Neural cell (in vitro differentiated cells): Measurements from ENCODE around the gene DNAJC5. TPM values are rescaled to one million over a fixed set of nuclear protein-coding genes. Genes with fewer than 3 reads are reported as not detected.

Experiments used
- H2AFZ ChIP-seq: fragments of 200-600, 300-800 bp; sonication (generic), shearing (Covaris generic); 2 replicates; pipeline ENCODE4 v1.6.0; 2014; ENCODE audit warnings: low read depth, mild to moderate bottlenecking, antibody characterized with exemption, low read length, moderate library complexity
- H3F3A ChIP-seq: fragments of 200-600 bp; shearing (Covaris generic); 2 replicates; pipeline ENCODE4 v1.6.1; 2016; ENCODE audit warnings: mild to moderate bottlenecking, moderate library complexity, mixed read lengths, antibody characterized with exemption, low read length; ENCODE audit not compliant: insufficient read depth, poor library complexity, severe bottlenecking
- H3K27ac ChIP-seq: fragments of 200-600, 300-800 bp; sonication (generic), shearing (Covaris generic); 2 replicates; pipeline ENCODE4 v1.5.1; 2014; ENCODE audit warnings: mild to moderate bottlenecking, low read length, moderate library complexity
- H3K27me3 ChIP-seq: fragments of 300-800, 200-600 bp; sonication (generic), shearing (Covaris generic); 2 replicates; pipeline ENCODE4 v1.6.0; 2014; ENCODE audit warnings: mild to moderate bottlenecking, low read depth, low read length, moderate library complexity; ENCODE audit not compliant: insufficient read depth
- H3K36me3 ChIP-seq: fragments of 300-800, 200-600 bp; sonication (generic), shearing (Covaris generic); 2 replicates; pipeline ENCODE4 v1.5.1; 2014; ENCODE audit warnings: mild to moderate bottlenecking, antibody characterized with exemption, low read length, moderate library complexity; ENCODE audit not compliant: insufficient read depth
- H3K4me2 ChIP-seq: fragments of 300-800, 200-600 bp; sonication (generic), shearing (Covaris generic); 2 replicates; pipeline ENCODE4 v1.6.0; 2014; ENCODE audit warnings: mild to moderate bottlenecking, low read length
- H3K4me3 ChIP-seq: fragments of 300-800, 200-600 bp; sonication (generic), shearing (Covaris generic); 2 replicates; pipeline ENCODE4 v1.5.1; 2014; ENCODE audit warnings: mild to moderate bottlenecking, low read length, moderate library complexity
- H3K79me2 ChIP-seq: fragments of 200-600 bp; shearing (Covaris generic); replicated peaks from 2 replicates; pipeline ENCODE4 v1.6.0; 2014; ENCODE audit warnings: mild to moderate bottlenecking, low read length, moderate library complexity; ENCODE audit not compliant: insufficient read depth
- H3K9ac ChIP-seq: fragments of 300-800, 200-600 bp; sonication (generic), shearing (Covaris generic); 2 replicates; pipeline ENCODE4 v1.6.1; 2016; ENCODE audit warnings: mild to moderate bottlenecking, low read length, mixed read lengths
- H3K9me2 ChIP-seq: fragments of 200-600 bp; shearing (Covaris generic); 2 replicates; pipeline ENCODE4 v1.6.1; 2016; ENCODE audit warnings: mild to moderate bottlenecking, low read length, mixed read lengths; ENCODE audit not compliant: insufficient read depth
- H3K9me3 ChIP-seq: fragments of 200-600, 300-800 bp; sonication (generic), shearing (Covaris generic); 2 replicates; pipeline ENCODE4 v1.6.1; 2016; ENCODE audit warnings: mild to moderate bottlenecking, mixed run types, low read length, moderate library complexity, mixed read lengths
- H4K20me1 ChIP-seq: fragments of 200-600 bp; shearing (Covaris generic); 2 replicates; pipeline ENCODE4 v1.6.1; 2016; ENCODE audit warnings: mild to moderate bottlenecking, mixed run types; ENCODE audit not compliant: insufficient read depth
- EP300 ChIP-seq: fragments of 450-650 bp; conservative IDR thresholded peaks from 2 replicates; pipeline ENCODE4 v1.6.1; 2014; ENCODE audit warnings: antibody characterized with exemption, mild to moderate bottlenecking, moderate library complexity; ENCODE audit not compliant: poor library complexity, severe bottlenecking
- EZH2 ChIP-seq: fragments of 200-600, 300-800 bp; shearing (Covaris generic), sonication (generic); IDR thresholded peaks from 2 replicates; pipeline ENCODE4 v1.6.1; 2014; ENCODE audit warnings: antibody characterized with exemption, low read length, borderline replicate concordance, mild to moderate bottlenecking; ENCODE audit not compliant: insufficient read depth, poor library complexity, severe bottlenecking
- MXI1 ChIP-seq: fragments of 450-650 bp; conservative IDR thresholded peaks from 2 replicates; pipeline ENCODE4 v1.6.1; 2014; ENCODE audit warnings: antibody characterized with exemption, mild to moderate bottlenecking; ENCODE audit not compliant: poor library complexity, severe bottlenecking
- POLR2AphosphoS5 ChIP-seq: IDR thresholded peaks from 2 replicates; pipeline ENCODE4 v1.6.1; 2012
- RAD21 ChIP-seq: fragments of 450-650 bp; conservative IDR thresholded peaks from 2 replicates; pipeline ENCODE4 v1.6.1; 2014; ENCODE audit warnings: antibody characterized with exemption, mild to moderate bottlenecking, moderate library complexity
- SMC3 ChIP-seq: fragments of 450-650 bp; conservative IDR thresholded peaks from 2 replicates; pipeline ENCODE4 v1.6.1; 2014; ENCODE audit warnings: antibody characterized with exemption, mild to moderate bottlenecking, moderate library complexity; ENCODE audit not compliant: poor library complexity
- TAF1 ChIP-seq: IDR thresholded peaks from 2 replicates; pipeline ENCODE4 v1.6.1; 2012; ENCODE audit warnings: low read depth
- polyA plus RNA-seq: library from polyadenylated mRNA; depleted of rRNA; stranded (reverse); fragments of >200 nt; gene quantifications from 2 replicates; pipeline ENCODE4 v1.2.3, GENCODE V29; 2014
- TF ChIP-seq, protein P1 (sequence below): IDR thresholded peaks from 2 replicates; pipeline ENCODE4 v1.6.1; 2012; ENCODE audit warnings: borderline replicate concordance
- TF ChIP-seq, protein P2 (sequence below): fragments of 450-650 bp; IDR thresholded peaks from 2 replicates; pipeline ENCODE4 v1.5.1; 2014; ENCODE audit warnings: antibody characterized with exemption, mild to moderate bottlenecking, moderate library complexity; ENCODE audit not compliant: poor library complexity, severe bottlenecking

Gene DNAJC5
- polyA plus RNA-seq, 1 donor from 2014 or later, result 82.8 TPM

DNA sequence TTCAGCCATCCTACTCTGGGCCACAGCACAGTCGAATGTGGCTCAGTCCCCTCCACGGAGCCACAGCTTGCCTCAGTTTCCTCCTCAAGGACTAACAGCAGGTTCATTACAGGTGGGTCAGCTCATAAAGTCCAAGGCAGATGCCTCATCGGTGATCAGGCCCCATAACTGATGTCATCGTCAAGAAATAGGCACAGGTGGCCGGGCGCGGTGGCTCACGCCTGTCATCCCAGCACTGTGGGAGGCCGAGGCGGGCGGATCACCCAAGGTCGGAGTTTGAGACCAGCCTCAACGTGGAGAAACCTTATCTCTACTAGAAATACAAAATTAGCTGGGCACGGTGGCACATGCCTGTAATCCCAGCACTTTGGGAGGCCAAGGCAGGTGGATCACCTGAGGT lies 57.8 kb downstream of the DNAJC5 start:
- no peaks in the 10 kb centered on the region for H3F3A ChIP-seq
- H3K4me2 ChIP-seq, result no peak overlapping the region
- no peaks in the 10 kb centered on the region for H3K27me3 ChIP-seq
- H3K4me3 ChIP-seq, result no peak overlapping the region
- H2AFZ ChIP-seq, result no peak overlapping the region
- H3K9ac ChIP-seq, result peak overlapping the region; percentile 20
- TF ChIP-seq POLR2AphosphoS5, result no peak
- no peak for TF ChIP-seq TAF1
- no peak for TF ChIP-seq EP300
- no peak for TF ChIP-seq EZH2
- TF ChIP-seq, protein P1, sequence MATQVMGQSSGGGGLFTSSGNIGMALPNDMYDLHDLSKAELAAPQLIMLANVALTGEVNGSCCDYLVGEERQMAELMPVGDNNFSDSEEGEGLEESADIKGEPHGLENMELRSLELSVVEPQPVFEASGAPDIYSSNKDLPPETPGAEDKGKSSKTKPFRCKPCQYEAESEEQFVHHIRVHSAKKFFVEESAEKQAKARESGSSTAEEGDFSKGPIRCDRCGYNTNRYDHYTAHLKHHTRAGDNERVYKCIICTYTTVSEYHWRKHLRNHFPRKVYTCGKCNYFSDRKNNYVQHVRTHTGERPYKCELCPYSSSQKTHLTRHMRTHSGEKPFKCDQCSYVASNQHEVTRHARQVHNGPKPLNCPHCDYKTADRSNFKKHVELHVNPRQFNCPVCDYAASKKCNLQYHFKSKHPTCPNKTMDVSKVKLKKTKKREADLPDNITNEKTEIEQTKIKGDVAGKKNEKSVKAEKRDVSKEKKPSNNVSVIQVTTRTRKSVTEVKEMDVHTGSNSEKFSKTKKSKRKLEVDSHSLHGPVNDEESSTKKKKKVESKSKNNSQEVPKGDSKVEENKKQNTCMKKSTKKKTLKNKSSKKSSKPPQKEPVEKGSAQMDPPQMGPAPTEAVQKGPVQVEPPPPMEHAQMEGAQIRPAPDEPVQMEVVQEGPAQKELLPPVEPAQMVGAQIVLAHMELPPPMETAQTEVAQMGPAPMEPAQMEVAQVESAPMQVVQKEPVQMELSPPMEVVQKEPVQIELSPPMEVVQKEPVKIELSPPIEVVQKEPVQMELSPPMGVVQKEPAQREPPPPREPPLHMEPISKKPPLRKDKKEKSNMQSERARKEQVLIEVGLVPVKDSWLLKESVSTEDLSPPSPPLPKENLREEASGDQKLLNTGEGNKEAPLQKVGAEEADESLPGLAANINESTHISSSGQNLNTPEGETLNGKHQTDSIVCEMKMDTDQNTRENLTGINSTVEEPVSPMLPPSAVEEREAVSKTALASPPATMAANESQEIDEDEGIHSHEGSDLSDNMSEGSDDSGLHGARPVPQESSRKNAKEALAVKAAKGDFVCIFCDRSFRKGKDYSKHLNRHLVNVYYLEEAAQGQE, result no peak
- TF ChIP-seq, protein P2, sequence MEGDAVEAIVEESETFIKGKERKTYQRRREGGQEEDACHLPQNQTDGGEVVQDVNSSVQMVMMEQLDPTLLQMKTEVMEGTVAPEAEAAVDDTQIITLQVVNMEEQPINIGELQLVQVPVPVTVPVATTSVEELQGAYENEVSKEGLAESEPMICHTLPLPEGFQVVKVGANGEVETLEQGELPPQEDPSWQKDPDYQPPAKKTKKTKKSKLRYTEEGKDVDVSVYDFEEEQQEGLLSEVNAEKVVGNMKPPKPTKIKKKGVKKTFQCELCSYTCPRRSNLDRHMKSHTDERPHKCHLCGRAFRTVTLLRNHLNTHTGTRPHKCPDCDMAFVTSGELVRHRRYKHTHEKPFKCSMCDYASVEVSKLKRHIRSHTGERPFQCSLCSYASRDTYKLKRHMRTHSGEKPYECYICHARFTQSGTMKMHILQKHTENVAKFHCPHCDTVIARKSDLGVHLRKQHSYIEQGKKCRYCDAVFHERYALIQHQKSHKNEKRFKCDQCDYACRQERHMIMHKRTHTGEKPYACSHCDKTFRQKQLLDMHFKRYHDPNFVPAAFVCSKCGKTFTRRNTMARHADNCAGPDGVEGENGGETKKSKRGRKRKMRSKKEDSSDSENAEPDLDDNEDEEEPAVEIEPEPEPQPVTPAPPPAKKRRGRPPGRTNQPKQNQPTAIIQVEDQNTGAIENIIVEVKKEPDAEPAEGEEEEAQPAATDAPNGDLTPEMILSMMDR, result no peak
- no peak for TF ChIP-seq MXI1
- TF ChIP-seq RAD21, result no peak
- no peak for TF ChIP-seq SMC3
- no peaks in the 10 kb centered on the region for H3K9me3 ChIP-seq
- H3K27ac ChIP-seq, result no peak overlapping the region
- no peaks in the 10 kb centered on the region for H4K20me1 ChIP-seq
- peaks cover 56% of the 10 kb centered on the region for H3K79me2 ChIP-seq
- no peaks in the 10 kb centered on the region for H3K36me3 ChIP-seq
- H3K9me2 ChIP-seq, result no peaks in the 10 kb centered on the region

DNA sequence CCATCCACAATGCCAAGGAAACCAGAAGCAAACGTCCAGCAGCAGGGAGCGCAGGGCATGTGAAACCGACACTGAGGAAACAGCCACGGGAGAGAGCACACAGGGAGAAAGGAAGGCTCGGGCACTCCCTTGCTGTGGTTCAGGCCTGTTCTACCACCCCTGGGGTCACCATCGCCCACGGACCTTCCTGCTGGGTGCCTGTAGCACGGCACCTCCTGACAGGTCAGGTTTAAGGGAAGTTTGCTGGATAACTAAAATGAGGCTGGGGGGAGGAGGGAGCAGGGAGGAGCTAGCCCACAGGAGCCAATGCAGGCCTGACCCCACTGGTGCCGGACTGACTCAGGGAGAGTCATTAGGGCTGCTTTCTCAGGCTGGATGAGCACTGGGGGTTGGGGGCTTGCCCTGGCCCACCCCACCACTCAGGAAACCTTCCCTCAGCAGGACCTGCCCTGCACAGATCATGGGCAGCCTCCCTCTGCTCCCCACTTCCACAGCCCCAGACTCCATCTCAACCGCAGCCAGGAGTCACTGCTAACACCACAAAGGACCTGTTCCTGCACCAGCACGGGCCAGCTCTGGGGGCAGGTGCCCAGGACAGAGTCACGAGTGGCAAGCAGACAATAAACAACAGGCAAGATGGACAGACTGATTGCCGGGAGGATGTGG lies 59.0 kb downstream of the DNAJC5 start:
- no peak for TF ChIP-seq RAD21
- no peak for TF ChIP-seq POLR2AphosphoS5
- no peak for TF ChIP-seq EP300
- TF ChIP-seq SMC3, result no peak
- TF ChIP-seq, protein P2, result no peak
- TF ChIP-seq EZH2, result no peak
- TF ChIP-seq TAF1, result no peak
- TF ChIP-seq, protein P1, result no peak
- TF ChIP-seq MXI1, result no peak
- Histone ChIP-seq H2AFZ (no peak overlapping the region), H3K4me3 (peak overlapping the region; percentile 98), H3K27ac (no peak overlapping the region), H3K4me2 (no peak overlapping the region), H3K9me2 (no peaks in the 10 kb centered on the region), H3K9ac (peak overlapping the region; percentile 14), H3F3A (no peaks in the 10 kb centered on the region), H3K9me3 (no peaks in the 10 kb centered on the region), H3K79me2 (peaks cover 50% of the 10 kb centered on the region), H4K20me1 (no peaks in the 10 kb centered on the region), H3K27me3 (no peaks in the 10 kb centered on the region), H3K36me3 (no peaks in the 10 kb centered on the region)
